Mesothelial cell of epicardium (in vitro differentiated cells): ENCODE measurements around the gene OR1D2. TPM values are rescaled to one million over a fixed set of nuclear protein-coding genes. Genes with fewer than 3 reads are reported as not detected.
"Not testable (repeated sequence)": the region's sequence is repeated elsewhere in the genome, so short reads cannot be mapped to it uniquely, and the experiment has no call there.

Source experiments
- DNase-seq, 2 experiments: peaks; one replicate each; pipeline ENCODE4 v3.0.0; 2021; ENCODE audit warnings: low spot score in 2 of 2; ENCODE audit not compliant: unreplicated experiment in 2 of 2
- H3K27ac Mint-ChIP-seq: 2 replicates; pipeline ENCODE4 v1.8.0; 2021; ENCODE audit warnings: mixed read lengths
- H3K27me3 Mint-ChIP-seq: 2 replicates; pipeline ENCODE4 v1.8.0; 2021; ENCODE audit warnings: low read depth, mixed read lengths
- H3K36me3 Mint-ChIP-seq: 2 replicates; pipeline ENCODE4 v1.8.0; 2021; ENCODE audit warnings: mixed read lengths
- H3K4me1 Mint-ChIP-seq: 2 replicates; pipeline ENCODE4 v1.8.0; 2021; ENCODE audit warnings: mixed read lengths
- H3K4me3 Mint-ChIP-seq: 2 replicates; pipeline ENCODE4 v1.8.0; 2021; ENCODE audit warnings: mild to moderate bottlenecking, moderate library complexity, mixed read lengths
- H3K9me3 Mint-ChIP-seq: 2 replicates; pipeline ENCODE4 v1.8.0; 2021; ENCODE audit warnings: mixed read lengths
- total RNA-seq: library from RNA; stranded (reverse); gene quantifications from 3 replicates; pipeline ENCODE4 v1.2.1, GENCODE V29; 2021
- TF ChIP-seq, protein P1 (sequence below): fragments of 200-600 bp; sonication (generic); IDR thresholded peaks from one replicate; pipeline ENCODE4 v1.5.0; 2021; ENCODE audit warnings: antibody characterized with exemption; ENCODE audit not compliant: unreplicated experiment

The OR1D2 gene
- not detected in 3 replicates for total RNA-seq

GRCh38 chr17:3104322-3104721 is at the start of gene OR1D2:
Gene OR1D2 (minus strand): TSS chr17:3104422. CDS start chr17:3092996, 11,426 bp downstream.
- H3K4me3 Mint-ChIP-seq, result no peak within 1 kb of the TSS
- H3K36me3 Mint-ChIP-seq, result no peaks in the 10 kb centered on the region
- no peaks in the 10 kb centered on the region for H3K27me3 Mint-ChIP-seq
- no peak within 1 kb of the TSS for H3K27ac Mint-ChIP-seq
- TF ChIP-seq, protein P1, sequence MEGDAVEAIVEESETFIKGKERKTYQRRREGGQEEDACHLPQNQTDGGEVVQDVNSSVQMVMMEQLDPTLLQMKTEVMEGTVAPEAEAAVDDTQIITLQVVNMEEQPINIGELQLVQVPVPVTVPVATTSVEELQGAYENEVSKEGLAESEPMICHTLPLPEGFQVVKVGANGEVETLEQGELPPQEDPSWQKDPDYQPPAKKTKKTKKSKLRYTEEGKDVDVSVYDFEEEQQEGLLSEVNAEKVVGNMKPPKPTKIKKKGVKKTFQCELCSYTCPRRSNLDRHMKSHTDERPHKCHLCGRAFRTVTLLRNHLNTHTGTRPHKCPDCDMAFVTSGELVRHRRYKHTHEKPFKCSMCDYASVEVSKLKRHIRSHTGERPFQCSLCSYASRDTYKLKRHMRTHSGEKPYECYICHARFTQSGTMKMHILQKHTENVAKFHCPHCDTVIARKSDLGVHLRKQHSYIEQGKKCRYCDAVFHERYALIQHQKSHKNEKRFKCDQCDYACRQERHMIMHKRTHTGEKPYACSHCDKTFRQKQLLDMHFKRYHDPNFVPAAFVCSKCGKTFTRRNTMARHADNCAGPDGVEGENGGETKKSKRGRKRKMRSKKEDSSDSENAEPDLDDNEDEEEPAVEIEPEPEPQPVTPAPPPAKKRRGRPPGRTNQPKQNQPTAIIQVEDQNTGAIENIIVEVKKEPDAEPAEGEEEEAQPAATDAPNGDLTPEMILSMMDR, result no peak
- peaks cover 78% of the 10 kb centered on the region for H3K9me3 Mint-ChIP-seq
- DNase-seq, result no peak
- H3K4me1 Mint-ChIP-seq, result no peaks in the 10 kb centered on the region

DNA sequence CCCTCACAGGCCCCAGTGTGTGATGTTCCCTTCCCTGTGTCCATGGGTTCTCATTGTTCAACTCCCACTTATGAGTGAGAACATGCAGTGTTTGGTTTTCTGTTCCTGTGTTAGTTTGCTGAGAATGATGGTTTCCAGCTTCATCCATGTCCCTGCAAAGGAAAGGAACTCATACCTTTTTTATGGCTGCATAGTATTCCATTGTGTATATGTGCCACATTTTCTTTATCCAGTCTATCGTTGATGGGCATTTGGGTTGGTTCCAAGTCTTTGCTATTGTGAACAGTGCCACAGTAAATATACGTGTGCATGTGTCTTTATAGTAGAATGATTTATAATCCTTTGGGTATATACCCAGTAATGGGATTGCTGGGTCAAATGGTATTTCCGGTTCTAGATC is 33.3 kb upstream of the OR1D2 start:
- H3K36me3 Mint-ChIP-seq, DNase-seq, H3K4me3 Mint-ChIP-seq, H3K27me3 Mint-ChIP-seq, H3K4me1 Mint-ChIP-seq, H3K27ac Mint-ChIP-seq: not testable (repeated sequence)
- H3K9me3 Mint-ChIP-seq, result peaks cover 73% of the 10 kb centered on the region

DNA sequence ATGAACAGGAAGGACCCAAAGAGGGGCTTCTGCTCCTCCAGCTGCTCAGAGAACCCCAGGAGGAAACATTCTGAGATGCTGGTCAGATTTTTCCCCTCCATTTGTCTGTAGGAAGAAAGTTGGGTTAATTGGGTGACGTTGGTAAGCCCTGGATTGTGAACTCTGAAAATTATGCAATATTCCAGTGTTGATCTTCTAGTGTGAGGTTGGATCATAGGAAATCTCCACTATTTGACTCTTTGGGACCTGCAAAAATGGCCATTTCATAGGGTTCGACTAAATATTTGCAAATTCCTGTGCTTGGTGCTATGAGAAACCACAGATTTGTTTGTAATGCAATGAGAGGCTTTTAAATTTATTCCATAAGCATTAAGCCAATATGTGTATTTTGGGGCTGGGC is 23.2 kb upstream of the OR1D2 start, which contains the start of gene OR1G1:
TSS of gene OR1G1 (minus strand) at position 101 of the 400 bp plus-strand sequence. CDS start at position 101, 0 bp downstream.
- no peak within 1 kb of the TSS for H3K4me3 Mint-ChIP-seq
- TF ChIP-seq, protein P1, result no peak
- no peak within 1 kb of the TSS for H3K27ac Mint-ChIP-seq
- peaks cover 56% of the 10 kb centered on the region for H3K9me3 Mint-ChIP-seq
- no peaks in the 10 kb centered on the region for H3K36me3 Mint-ChIP-seq
- no peak for DNase-seq
- no peaks in the 10 kb centered on the region for H3K27me3 Mint-ChIP-seq
- no peaks in the 10 kb centered on the region for H3K4me1 Mint-ChIP-seq

- not testable (repeated sequence) for H3K36me3 Mint-ChIP-seq, H3K4me1 Mint-ChIP-seq, H3K27ac Mint-ChIP-seq, DNase-seq, H3K4me3 Mint-ChIP-seq, H3K27me3 Mint-ChIP-seq
- peaks cover 29% of the 10 kb centered on the region for H3K9me3 Mint-ChIP-seq
Observed at GRCh38 chr17:3073850-3074249, 30.4 kb downstream of the OR1D2 start.

DNA sequence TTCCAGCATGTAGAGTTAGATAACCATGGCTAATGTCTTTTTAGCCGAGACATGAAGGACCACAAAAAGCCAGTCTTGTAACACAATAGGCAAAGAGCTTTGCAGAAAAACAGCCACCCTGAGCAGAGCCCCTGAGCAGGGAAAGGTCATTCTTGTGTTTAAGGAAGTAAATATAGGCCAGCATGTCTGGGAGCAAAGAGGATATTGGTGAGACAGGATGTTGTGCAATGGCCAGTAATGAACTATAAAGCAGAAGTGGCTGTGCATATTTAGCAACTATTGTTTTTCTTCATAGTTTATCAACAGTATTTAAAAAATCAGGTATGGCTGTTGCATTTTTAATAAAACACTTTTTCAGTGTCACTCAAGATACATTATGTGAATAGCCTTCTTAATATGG is 39.0 kb downstream of the OR1D2 start:
- not testable (repeated sequence) for H3K9me3 Mint-ChIP-seq, H3K27me3 Mint-ChIP-seq, H3K27ac Mint-ChIP-seq, DNase-seq, H3K4me1 Mint-ChIP-seq, H3K36me3 Mint-ChIP-seq, H3K4me3 Mint-ChIP-seq

DNA sequence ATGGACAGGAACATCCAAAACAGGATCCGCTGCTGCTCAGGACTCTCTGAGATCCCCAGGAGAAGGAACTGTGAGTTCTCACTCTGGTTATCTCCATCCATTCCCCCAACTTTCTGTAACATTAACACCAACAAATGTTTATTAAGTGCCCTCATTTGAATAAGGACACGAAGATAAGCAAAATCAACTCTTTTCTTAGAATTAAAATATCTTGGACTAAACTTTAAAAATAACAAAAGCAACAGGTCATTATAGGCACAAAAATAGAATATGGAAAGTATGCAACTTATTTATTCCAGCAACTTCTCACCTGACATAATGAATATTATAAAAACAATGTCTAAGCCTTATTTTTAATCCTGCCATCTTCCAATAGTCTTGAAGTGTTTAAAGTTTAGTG is 40.7 kb downstream of the OR1D2 start, which contains the start of gene OR1D5:
TSS of gene OR1D5 (minus strand) at position 101 of the 400 bp plus-strand sequence. CDS start at position 101, 0 bp downstream.
- H3K27ac Mint-ChIP-seq, H3K36me3 Mint-ChIP-seq, H3K9me3 Mint-ChIP-seq, H3K4me3 Mint-ChIP-seq, DNase-seq, H3K27me3 Mint-ChIP-seq, H3K4me1 Mint-ChIP-seq: not testable (repeated sequence)

DNA sequence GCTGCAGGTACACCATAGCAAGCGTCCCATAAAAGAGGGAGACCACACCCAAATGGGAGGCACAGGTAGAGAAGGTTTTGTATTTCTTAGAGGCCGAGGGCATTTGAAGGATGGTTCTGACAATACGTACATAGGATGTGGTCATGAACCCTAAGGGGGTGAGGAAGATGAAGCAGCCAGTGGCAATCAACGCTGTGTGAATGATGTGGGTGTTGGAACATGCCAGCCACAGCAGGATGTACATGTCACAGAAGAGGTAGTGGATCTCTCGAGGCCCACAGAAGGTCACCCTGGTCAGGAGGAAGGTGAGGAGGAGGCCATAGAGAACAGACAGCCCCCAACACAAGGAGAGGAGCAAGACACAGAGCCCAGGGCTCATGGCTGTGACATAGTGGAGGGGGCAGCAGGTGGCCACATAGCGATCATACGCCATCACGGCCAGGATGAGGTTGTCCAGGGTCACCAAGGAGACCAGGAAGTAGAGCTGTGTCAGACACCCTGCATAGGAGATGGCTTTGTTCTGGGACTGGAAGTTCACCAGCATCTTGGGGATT is 41.3 kb downstream of the OR1D2 start:
- H3K4me3 Mint-ChIP-seq, H3K27ac Mint-ChIP-seq, DNase-seq, H3K9me3 Mint-ChIP-seq, H3K36me3 Mint-ChIP-seq, H3K4me1 Mint-ChIP-seq, H3K27me3 Mint-ChIP-seq: not testable (repeated sequence)

DNA sequence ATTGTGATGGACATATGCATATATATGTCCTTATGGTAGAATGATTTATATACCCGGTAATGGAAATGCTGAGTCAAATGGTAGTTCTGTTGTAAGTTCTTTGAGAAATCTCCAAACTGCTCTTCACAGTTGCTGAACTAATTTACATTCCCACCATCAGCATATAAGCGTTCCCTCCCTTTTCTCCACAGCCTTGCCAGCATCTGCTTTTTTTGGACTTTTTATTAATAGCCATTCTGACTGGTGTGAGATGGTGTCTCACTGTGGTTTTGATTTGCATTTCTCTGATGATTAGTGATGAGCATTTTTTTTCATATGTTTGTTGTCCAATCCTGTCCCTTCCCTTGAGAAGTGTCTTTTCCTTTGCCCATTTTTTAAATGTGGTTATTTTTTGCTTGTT is 49.4 kb downstream of the OR1D2 start:
- H3K27ac Mint-ChIP-seq, DNase-seq, H3K4me1 Mint-ChIP-seq, H3K9me3 Mint-ChIP-seq, H3K4me3 Mint-ChIP-seq, H3K27me3 Mint-ChIP-seq, H3K36me3 Mint-ChIP-seq: not testable (repeated sequence)
